Amniotic epithelial cell (primary cell): ENCODE results near the gene ZNF438.
A peak's percentile ranks its signal among the peaks of the same experiment; 100 is the strongest.
"Not testable (repeated sequence)": the region's sequence is repeated elsewhere in the genome, so short reads cannot be mapped to it uniquely, and the experiment has no call there.

Source experiments
- DNase-seq: peaks from one replicate; pipeline ENCODE4 v3.0.0-alpha.2; 2010; ENCODE audit warnings: low read depth

ZNF438 gene

GRCh38 chr10:30987463-30987862, 44.2 kb downstream of the ZNF438 start:
- peak; percentile 9 for DNase-seq

DNA sequence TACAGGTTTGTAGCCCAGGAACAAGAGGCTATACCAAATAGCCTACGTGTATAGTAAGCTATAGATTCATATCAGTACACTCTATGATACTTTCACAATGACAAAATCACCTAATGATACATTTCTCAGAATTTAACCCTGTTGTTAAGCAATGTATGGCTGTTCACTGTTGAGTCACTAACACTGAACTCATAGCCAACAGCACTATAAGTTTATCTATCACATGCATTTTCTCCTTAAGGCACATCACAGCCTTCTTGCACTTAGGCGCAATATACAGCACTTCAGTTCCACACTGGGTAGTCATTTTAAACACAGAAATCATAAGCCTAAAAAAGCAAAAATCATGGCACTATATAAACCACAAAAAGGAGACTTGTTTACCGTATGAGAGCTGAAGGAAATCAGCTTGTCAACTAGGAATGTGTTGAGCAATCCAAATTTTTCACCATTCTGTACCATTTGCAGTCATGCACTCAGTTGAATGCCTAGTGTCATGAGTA, 45.6 kb downstream of the ZNF438 start:
- peak; percentile 90 for DNase-seq

DNA sequence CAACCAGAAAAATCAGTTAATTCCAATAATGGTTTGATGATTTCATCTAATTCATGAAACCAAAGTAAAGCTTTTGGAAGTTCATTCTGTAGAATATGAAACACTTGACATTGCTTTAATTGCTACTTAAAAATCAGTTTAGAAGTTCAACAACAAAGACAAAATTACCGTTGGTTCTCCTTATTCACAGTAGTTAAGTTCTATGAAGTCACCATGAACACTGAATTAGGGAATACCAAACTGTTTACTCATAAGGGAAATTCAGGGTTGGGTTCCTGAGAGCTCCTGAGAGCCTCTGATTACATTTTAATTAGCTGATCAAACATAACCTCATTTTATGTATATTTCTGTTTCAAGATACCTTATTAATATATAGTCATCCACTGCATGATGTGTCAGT, 46.2 kb downstream of the ZNF438 start:
- peak; percentile 54 for DNase-seq

DNA sequence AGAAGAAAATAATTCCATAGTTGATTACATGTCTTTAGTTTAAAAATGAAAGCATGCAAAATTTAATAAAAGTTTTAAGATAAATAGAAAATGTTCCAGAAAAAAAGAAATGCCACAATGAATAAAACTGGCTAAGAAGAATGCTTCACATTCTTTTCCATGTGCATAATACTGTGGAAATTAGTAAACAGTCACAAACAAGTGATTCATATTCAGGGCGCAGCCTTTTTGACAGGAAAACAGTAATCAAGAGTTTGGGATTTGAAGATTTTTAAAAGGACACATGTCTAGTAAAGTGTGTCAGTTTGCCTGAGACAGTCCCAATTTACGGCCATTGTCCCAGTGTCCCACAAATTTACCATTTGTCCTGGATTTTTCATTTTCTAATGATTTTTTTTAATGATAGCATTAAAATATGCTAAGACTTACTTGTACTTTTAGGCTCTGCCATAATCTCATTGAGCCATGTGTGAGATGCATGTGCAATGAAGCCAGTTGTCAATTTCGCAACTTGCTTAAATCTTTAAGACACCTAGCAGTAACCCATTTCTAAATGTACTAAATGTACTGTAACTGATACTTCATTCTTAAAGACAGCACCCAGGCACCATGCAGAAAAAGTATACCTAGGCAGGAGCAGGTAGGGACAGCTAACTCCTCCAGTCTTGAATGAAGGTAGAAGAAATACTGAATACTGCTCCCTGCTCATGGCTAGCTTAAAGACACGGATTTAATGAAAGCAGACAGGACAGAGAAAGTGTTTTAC, 46.9 kb downstream of the ZNF438 start:
- peak; percentile 78 for DNase-seq

GRCh38 chr10:30983209-30983608, 48.5 kb downstream of the ZNF438 start:
- DNase-seq = not testable (repeated sequence)

GRCh38 chr10:30980951-30981616, 50.6 kb downstream of the ZNF438 start:
- DNase-seq = peak; percentile 44

DNA sequence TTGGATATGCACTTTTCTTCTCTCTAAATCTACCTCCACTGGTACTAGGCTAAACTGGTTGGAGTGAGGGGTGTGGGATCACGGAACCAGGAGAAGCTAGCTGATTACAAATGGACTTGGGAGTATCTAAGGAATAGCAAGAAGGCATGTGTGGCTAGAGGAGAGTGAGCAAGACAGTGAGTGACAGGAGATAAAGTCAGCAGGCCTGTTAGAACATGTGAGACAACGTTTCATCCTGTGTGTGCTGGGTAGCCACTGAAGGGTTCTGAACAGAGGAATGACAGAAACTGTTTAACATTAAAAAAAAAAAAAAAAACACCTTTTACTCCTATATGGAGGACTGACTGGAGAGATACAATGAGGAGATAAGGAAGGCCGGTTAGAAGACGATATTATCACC, 51.7 kb downstream of the ZNF438 start:
- DNase-seq = no peak

GRCh38 chr10:30978843-30979242, 52.8 kb downstream of the ZNF438 start:
- DNase-seq = peak; percentile 13

DNA sequence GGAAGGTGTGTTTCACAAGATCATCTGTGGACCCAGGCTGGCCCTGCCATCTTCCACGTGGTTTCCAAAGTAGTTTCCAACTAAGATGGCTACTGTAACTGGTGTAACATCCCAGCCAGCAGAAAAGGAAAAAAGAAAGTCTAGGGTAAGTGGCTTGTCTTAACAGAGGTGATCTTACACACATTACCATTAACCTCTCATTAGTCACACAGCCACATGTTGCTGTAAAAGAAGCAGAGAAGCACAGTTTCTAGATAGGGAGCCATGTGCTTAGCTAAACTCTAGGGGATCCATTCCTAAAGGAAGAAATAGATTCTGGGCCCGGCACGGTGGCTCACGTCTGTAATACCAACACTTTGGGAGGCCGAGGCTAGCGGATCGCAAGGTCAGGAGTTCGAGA, 54.3 kb downstream of the ZNF438 start:
- peak; percentile 34 for DNase-seq

GRCh38 chr10:30974773-30975415, 56.8 kb downstream of the ZNF438 start:
- DNase-seq = peak; percentile 19

GRCh38 chr10:30974355-30974754, 57.3 kb downstream of the ZNF438 start:
- no peak for DNase-seq

DNA sequence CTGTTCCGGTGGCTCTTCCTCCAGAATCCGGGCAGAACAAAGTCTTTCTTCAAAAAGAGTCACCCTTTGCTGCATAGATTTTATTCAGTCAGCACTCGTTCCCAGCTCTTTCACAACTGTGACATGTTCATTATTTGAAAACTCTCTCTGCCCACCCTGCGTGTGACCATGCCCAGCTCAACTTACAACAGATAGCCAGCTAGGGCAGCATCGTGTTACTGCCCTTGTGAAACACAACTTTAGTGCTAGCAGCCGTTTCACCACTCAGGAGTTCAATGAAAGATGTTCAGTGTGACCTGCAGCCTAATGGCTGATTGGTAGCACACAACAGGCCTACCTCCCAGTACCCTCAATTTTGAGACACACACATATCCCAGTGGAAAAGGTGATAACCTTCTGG, 57.9 kb downstream of the ZNF438 start:
- no peak for DNase-seq

DNA sequence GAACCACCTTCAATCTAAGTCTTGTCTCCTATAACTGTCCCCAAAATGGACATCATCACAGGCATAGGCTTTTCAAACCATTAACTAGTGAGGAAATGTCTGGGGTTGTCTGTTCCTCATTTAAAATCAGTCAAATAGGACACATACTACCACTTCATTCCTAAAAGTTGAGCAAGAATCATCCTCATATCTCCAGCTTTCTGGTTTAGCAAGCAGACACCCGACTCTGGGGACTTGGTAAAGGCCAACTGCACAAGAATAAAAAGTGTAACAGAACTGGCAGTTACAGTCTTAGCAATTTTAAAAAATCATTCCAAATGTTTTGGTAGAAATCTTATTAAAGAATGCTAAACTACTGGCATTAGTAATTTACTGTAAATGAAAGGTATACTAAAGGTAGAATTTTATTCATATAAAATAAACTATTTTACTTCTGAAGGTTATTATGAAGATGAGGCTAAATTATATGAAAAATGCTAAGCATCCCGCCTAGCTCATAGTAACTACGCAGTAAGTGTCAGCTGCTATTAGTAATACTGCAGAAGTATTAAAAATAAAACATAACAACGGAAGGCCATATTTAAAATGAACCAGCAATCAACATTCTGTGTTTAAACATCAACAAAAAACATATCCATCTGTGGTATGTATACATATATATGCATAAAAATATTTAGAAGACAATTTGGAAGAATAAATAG, 60.8 kb downstream of the ZNF438 start:
- DNase-seq = peak; percentile 64

DNA sequence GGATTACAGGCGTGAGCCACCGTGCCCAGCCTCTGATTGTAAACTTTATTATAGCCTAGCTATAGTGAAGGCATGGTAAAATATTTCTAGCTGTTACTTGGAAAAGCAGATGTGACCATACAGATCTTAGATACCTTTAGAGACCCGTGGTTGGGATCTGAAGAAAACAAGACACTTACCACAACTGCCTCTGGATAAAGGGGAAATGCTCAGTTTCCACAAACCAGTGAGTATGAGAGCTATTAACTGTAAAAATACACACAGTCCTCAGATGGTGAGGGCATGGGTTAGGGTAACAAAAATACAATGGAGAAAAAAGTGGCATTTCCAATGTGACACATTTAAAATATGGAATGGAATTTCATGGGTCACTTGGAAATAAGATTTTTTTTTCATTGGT, 63.0 kb downstream of the ZNF438 start:
- no peak for DNase-seq

DNA sequence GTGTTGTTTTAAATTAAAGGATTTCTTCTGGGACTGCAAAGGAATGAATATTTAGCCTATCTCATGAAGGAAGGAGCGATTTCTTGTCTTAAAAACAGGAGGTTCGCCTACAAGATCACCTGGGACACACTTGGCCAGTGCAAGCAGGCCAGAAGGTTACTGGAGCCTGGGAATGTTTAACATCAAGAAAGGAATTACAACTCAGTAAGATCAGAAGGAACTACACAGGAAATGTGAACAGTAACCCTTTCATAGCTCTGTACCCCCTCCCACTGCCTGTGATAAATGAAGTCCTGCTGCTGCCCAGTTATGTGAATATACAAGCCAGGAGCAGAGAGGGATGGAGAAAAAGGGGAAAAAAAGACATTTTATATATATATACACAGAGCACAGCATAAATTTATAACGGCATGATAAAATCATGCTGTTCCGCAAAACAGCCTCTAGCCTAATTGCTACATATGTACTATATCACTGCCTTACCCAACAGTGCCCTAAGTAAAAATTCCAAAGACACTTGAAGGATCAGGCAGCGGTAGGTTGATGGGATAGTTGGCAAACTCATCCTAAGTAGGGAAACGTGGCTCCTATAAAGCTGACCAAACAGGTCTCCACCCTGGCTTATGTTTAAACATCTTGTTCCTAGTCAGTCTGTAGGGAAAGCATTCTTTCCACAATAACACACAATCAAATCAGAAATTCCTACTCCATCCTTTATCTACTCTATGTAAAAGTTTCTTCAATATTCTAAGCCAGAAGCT, 63.8 kb downstream of the ZNF438 start:
- peak; percentile 70 for DNase-seq

- DNase-seq = no peak
Measured at GRCh38 chr10:30963992-30964930, 67.4 kb downstream of the ZNF438 start.

DNA sequence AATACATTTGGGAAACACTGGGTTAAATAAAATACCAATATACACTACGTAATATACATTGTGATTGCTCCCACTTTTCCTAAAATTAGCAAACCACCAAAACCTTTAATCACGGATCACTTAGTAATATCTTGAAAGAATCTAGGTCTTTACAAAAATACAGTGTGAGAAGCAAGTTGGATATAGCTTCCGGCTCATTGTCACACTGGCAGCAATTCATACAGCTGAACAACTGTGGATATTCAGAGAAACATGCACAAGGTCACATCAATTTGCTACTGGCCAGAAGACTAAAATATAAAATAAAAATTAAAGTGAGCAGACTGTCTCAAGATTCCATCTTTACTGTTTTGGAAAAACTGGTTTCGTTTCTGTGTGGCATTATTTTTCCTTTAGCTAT, 69.1 kb downstream of the ZNF438 start:
- no peak for DNase-seq

DNA sequence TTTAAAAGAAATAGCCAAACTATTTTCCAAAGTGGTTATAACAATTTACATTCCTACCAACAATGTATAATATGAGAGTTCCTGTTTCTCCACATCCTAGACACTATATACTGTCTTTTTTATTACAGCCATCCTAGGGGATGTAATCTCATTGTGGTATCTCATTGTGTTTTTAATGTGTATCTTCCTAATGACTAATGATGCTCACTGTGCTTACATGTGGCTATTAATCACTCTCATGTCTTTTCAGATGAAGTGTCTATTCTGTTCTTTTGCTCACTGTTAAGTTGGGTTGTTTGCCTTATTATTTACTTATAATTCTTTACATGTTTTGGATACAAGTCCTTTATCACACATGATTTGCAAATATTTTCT, 71.8 kb downstream of the ZNF438 start:
- DNase-seq = no peak

- DNase-seq = not testable (repeated sequence)
Measured at GRCh38 chr10:30949218-30949617, 82.4 kb downstream of the ZNF438 start.

GRCh38 chr10:30944005-30944404, 87.7 kb downstream of the ZNF438 start:
- DNase-seq = no peak

DNA sequence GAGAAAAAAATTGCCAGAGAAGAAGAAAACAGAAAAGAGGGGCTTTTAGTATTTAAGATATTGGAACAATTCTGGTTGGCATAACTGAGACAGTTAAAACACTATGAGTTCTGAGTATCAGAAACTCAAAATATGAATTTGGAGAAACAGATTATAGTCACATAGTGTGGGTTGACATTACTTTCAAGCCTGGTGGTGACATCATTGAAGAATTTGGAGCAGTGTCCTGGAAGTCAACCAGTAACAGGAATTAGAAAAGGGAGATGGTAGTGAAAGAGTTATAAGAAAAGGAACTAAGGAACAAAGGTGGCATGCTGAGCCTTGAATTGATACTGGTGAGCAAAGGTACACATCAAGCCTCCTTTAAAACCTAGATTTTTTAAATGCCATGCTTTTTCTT, 88.2 kb downstream of the ZNF438 start:
- no peak for DNase-seq
